Gastroesophageal sphincter (tissue), 3 donors: ENCODE results near the gene ISOC2.

Source experiments
- EP300 ChIP-seq: sonication (generic); formaldehyde crosslinking; IDR thresholded peaks from one replicate; pipeline ENCODE4 v1.6.1; 2017; ENCODE audit warnings: antibody characterized with exemption, mild to moderate bottlenecking
- POLR2A ChIP-seq, 2 donors: fragments of 450-650 bp; IDR thresholded peaks; one replicate each; pipeline ENCODE4 v1.6.1; 2017; ENCODE audit warnings: antibody characterized with exemption in 2 of 2, mild to moderate bottlenecking in 2 of 2, moderate library complexity in 1 of 2
- POLR2AphosphoS5 ChIP-seq: sonication (generic); formaldehyde crosslinking; IDR thresholded peaks from one replicate; pipeline ENCODE4 v1.6.1; 2017; ENCODE audit warnings: antibody characterized with exemption
- TF ChIP-seq, protein P1 (sequence below), 4 experiments: fragments of 200-600 bp in 2 of 4; fragments of 450-650 bp in 2 of 4; sonication (generic) in 1 of 4; IDR thresholded peaks; one replicate each; pipeline ENCODE4 v1.5.1; 2017 to 2019; ENCODE audit warnings: antibody characterized with exemption in 4 of 4, mild to moderate bottlenecking in 2 of 4, moderate library complexity in 2 of 4

DNA sequence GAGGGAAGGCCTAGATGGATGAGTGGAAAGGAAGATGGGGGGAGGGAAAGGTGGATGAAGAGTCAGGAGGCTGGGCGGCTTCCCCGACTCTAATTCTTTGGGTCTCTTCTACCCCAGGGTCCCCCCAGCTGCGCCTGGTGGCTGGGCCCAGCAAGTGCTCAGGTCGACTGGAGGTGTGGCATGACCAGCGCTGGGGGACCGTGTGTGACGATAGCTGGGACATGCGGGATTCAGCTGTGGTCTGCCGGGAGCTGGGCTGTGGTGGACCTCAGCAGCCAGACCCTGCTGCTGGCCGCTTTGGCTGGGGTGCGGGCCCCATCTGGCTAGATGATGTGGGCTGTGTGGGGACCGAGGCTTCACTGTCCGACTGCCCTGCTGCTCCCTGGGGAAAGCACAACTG, 36.3 kb upstream of the ISOC2 start:
- TF ChIP-seq, protein P1, sequence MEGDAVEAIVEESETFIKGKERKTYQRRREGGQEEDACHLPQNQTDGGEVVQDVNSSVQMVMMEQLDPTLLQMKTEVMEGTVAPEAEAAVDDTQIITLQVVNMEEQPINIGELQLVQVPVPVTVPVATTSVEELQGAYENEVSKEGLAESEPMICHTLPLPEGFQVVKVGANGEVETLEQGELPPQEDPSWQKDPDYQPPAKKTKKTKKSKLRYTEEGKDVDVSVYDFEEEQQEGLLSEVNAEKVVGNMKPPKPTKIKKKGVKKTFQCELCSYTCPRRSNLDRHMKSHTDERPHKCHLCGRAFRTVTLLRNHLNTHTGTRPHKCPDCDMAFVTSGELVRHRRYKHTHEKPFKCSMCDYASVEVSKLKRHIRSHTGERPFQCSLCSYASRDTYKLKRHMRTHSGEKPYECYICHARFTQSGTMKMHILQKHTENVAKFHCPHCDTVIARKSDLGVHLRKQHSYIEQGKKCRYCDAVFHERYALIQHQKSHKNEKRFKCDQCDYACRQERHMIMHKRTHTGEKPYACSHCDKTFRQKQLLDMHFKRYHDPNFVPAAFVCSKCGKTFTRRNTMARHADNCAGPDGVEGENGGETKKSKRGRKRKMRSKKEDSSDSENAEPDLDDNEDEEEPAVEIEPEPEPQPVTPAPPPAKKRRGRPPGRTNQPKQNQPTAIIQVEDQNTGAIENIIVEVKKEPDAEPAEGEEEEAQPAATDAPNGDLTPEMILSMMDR (IDR thresholded peaks at IDR 0.05), result no peak
- TF ChIP-seq POLR2A (IDR thresholded peaks at IDR 0.05), result no peak
- no peak for TF ChIP-seq POLR2AphosphoS5
- TF ChIP-seq EP300, result no peak
